CD4-positive, alpha-beta T cell treated with Interleukin-4 for 4 hours (primary cell): ENCODE data around the gene PSMB7.

Experiments used
- DNase-seq: peaks from one replicate; pipeline ENCODE4 v3.0.0-alpha.2; 2020

The PSMB7 gene

GRCh38 chr9:124322618-124323432 lies 92.4 kb downstream of the PSMB7 start:
- no peak for DNase-seq

GRCh38 chr9:124321935-124322334 lies 93.3 kb downstream of the PSMB7 start:
- no peak for DNase-seq

DNA sequence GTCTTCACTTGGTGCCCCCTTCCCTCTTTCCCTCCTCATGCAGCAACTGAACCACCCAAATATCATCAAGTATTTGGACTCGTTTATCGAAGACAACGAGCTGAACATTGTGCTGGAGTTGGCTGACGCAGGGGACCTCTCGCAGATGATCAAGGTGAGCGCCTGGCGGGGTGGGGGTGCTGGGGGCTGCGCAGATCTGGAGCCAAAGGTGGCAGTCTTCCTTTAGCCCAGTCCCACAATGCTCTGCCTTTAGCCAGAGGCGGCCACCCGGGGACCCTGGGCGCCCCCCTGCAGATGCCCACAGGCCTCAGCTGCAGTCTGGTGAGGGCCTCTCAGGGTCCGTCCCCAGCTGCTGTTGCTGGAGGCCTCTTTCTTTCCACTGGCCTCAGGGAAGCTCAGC lies 93.8 kb downstream of the PSMB7 start:
- no peak for DNase-seq

DNA sequence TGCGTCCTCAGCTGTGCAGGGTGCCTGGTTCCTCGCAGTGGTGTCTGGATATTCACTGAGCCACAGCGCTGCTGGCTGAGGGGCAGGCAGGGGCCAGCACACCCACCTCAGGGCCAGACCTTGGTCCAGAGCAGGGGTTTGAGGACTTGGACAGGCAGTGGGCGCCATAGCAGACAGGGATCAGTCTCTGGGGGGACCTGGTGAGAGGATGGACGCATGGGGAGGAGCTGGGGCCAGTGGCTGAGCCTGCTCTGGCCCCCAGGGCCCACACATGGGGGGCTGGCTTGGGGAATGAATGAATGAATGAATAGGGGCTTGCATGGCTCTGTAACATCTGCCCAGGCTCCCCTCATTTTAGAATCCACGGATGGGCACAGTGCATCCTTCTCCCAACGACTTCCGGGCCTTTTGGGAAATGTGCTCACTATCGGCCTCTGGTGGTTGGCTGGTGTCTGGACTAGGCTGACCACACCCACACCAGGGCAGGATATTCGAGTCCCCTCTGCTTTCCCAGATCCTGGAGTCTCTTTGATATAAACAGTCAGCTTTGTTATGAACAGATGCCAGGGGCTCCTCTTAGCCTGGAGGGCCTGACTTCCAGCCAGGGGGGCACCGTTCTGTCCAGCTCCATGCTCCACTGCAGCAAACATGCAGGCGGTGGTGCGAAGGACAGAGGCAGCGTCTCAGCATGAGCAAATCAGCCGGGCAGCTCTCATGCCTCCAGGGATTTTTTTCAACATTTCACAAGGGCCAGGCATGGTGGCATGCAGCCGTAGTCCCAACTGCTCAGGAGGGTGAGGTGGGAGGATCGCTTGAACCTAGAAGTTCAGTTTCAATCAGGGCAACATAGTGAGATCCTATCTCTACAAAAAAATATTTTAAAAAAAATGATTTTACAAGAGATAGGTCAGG lies 94.9 kb downstream of the PSMB7 start:
- DNase-seq: peak; percentile 41

DNA sequence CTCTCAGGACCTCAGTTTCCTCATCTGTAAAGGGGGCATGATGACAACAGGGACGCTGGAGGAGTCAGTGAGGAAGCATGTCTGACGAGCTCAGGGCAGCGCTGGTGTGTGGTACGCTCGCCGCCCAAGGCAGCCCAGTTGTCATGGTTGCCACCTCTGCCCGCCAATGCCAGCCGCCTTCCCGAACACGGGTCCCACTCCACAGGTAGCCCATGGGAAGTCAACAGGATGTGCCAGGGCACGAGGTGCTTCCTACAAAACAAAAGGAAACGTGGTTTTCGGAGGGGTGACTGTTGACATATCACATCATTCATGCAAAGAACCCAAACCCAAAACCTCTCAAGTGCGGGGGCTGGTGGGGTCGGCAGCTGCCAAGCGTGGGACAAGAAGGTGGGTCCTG lies 99.4 kb downstream of the PSMB7 start:
- DNase-seq: no peak

DNA sequence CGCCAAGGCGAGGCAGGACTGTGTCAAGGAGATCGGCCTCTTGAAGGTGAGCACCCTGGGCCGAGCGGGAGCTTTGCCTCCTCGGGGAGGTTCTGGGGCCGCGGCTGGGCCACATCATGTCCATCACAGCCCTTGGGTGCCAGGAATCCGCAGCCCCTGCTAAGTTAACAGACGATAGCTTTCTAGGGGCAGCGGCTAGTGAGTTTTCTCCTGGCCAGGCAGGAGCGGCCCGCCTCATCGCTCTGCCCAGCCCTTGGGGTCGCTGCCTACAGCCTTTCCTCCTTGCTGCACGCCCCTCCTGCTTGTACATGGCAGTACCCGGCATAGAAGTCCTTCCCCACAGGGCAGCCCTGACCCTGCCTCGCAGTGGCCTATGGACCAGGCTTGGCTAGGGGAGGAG lies 101.3 kb downstream of the PSMB7 start:
- DNase-seq: no peak

DNA sequence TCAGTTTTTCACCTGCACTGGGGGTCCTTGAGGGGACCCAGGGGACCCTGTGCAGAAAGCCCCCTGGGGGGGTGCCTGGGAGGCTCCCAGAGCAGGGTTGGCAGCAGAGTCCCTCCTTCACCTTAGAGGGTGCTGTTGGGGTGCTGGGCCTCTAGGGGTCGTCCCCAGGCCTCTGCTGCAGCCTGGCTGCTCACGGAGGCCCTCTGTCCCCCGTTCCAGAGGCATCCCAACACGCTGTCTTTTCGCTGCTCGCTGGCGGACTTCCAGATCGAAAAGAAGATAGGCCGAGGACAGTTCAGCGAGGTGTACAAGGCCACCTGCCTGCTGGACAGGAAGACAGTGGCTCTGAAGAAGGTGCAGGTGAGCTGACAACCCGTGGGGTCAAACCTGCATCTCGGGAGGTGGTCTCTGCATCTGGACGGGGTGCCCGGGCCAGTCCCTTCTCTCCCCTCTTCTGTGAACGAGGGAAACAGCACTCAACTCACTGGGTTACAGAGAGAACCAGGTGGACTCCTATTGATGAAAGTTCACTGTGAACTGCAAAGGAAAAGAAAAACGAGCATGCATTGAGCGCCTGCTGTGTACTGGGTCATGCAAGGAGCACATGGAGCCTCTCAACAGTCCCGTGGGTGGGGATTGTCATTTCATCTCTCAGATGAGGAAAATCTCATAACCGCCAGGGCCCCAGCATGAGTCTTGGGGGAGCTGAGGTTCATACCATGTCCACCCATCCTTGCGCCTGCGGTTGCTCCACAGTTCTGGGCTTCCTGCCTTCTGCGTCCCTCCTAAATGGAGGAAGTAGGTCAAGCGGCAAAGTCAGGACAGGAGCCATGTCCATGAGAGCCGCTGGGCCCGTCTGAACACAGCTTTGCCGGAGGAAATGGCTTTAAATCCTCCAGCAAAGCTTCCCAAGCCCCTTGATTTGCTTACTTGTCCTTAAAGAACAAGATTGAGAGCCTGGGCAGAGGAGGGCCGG lies 102.7 kb downstream of the PSMB7 start:
- DNase-seq: no peak

DNA sequence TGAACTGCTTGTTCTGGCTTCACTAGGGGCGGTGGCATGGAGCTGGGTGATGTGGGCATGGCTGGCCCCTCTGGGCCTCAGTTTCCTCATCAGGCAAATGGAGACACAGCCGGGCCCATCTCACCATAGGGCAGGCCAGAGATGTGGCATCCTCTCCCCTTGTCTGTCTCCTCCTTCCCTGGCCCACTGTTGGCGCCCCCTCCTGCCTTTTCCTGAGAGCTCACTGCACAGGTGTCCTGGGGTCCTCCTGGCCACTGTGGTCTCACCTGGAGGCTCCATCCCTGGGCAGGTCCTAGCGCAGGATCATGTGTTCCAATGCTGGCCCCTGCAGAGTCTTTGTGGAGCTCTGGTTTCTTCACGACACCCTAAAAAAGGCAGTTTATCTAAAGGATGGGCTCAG lies 104.0 kb downstream of the PSMB7 start:
- DNase-seq: no peak

- no peak for DNase-seq
Measured at GRCh38 chr9:124309667-124310084, 105.6 kb downstream of the PSMB7 start.

- DNase-seq: no peak
Measured at GRCh38 chr9:124308606-124309491, 106.4 kb downstream of the PSMB7 start.

DNA sequence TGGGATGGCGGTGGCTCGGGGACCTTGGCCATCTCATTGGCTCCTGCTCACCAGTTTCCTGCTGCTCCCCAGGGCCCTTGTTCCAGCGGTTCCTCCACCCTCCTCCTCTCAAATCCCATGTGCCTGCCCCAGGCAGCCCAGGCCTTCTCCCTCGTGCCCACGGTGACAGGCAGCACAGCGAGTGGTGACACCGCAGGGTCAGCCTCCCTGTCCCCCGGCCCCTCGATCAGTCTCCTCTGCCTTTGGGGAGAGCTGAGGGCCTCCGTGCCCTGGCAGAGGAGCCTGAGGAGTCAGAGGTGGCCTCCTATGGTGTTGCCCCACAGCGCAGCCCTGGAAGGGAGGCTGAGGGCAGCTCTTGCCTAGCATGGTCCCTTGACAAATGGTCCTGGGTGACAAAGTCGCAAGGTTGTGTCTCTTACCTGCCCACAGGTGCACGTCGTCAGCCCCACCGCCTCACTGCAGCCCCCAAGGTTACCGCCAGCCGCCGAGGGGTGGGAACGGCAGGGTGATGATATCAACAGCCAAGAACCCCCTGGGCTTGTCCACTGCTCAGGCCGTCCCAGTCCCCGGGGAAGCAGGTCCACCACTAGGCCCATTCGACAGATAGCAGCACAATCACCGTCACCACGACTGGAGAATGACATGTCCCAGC lies 107.7 kb downstream of the PSMB7 start:
- DNase-seq: no peak

GRCh38 chr9:124306098-124306735 lies 109.0 kb downstream of the PSMB7 start:
- DNase-seq: no peak

DNA sequence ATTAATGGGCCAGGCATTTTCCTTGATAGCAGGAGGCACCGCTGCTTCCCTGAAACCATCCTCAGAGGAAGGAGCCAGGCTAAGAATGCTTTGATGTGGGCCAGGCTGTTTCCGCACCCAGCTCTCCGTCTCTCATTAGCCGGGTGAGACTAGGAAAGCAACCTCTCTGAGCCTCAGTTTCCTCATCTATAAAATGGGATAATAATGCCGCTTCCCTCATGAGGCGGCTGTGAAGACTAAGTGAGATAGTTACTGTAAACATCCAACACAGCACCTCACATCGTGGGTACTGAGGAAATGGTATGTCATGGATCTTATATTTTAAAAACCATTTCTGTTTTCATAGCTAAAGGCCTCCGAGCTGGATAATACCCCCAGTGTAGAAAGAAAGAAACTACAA lies 111.0 kb downstream of the PSMB7 start:
- no peak for DNase-seq

- DNase-seq: no peak
Measured at GRCh38 chr9:124303762-124304161, 111.5 kb downstream of the PSMB7 start.
